Activated CD4-positive, alpha-beta T cell treated with anti-CD3 and anti-CD28 coated beads for 48 hours (primary cell): ENCODE measurements around the gene DNAJC16.
"Not testable (repeated sequence)": the region's sequence is repeated elsewhere in the genome, so short reads cannot be mapped to it uniquely, and the experiment has no call there.

Experiments used
- DNase-seq: peaks from one replicate; pipeline ENCODE4 v3.0.0-alpha.2; 2020

DNAJC16 gene

DNA sequence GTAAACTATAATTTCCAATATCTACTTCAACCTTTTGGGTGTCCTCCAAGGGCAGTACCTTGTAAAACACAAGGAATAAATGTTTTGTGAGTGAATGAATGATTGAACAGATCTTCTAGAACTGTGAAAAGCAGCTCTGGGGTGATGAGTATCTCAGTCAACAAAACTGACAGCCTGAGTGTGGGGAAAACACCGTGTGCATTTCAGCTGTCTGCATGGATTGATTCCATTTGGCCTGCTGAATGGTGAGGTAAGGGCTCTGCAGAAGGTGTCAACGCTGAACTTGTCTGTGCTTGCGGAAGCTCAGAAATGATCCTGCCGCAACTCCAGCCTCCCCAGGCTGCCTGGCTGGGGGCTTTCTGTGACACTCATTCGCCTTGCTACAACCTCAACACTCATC lies 65.6 kb downstream of the DNAJC16 start:
- no peak for DNase-seq

DNA sequence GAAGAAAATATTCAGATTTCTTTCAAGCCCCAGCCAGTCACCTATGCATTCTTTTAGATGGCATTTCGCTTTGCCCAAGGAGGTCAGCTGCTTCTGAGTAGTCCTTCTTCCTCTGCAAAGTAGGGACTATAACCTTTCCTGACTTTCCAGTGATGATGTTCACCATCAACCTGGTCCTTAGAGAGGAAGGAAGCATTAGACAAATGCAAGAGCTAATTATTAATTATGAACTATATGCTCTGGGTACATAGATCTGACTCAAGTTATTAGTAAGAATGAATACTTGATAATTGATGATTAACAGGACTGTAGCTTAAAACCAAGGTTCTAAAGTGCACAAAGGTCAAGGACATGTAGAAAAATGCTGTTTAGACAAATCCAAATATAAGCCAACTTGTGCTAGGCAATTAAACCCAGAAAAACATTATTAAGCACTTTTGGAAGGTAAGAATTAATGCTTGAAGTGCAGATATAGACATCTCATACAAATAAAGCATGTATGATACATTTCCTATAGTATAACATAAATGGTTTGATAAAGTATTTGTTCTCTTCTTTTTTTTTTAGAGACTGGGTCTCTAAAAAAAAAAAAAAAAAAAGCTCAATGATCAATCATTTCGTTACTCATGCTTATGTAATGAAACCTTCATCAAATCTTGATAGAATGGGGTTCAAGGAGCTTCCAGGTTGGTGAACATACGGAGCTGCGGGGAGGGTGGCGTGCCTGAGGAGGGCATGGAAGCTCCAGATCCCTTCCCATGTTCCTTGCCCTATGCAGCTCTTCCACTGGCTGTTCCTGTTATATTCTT lies 69.4 kb downstream of the DNAJC16 start:
- no peak for DNase-seq

DNA sequence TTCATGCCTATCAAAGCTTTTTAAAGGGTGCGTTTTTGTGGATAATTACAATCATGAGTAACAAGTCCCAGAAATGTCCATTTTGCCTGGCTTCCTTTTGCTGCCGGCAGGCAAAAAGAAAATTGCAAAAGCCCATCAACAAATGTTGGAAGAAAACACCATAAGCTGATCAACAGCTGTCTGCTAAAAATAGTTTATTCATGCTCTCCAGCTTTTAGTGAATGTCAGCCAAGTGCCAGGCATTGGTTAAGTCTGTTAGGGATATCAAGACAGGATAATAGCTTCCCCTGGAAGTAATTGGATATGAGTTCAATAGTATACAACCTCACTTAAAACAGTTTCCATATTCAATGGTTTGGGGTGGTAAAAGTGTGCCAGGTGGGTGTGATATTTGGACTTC lies 71.8 kb downstream of the DNAJC16 start:
- no peak for DNase-seq

DNA sequence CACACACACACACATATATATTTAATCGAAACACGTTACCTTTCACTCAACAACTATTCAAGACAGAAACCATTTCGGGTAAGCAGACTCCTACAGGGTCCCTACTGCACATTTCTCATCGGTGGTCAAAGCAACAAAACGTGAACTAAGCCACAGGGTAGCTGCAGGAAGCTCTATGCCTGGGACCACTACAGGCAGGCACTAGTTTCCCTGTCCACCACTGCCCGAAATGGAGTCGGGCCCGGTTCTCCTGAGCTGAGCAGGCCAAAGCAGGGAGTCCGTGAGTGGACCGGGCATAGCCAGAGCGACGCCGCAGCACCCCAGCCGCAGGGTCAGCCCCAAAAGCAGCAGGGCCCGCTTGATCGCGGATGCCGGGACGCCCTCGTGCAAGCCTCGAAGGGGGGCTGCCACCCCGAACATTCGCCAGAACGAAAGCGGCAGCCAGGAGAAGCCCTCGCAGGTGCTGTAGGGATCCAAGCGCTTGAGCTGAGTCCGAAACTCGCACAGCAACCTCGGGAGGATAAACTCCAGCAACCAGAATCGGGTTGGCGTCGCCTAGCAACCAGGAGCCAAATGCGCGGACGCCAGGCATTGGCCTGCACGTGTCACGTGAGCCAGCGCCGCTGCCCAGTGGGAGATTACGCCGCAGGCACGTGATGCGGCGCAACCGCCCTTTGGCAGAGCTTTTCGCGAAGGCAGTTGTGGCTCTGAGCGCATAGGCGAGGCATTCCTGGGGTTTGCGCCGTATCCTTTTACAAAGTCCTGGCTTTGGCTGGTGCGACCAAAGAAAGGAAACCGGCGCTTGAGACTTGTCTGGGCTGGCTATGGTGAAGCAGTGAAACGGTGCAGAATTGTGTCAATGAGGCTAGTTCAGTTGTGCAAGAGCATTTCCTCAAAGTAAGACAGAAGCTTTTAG lies 76.7 kb downstream of the DNAJC16 start:
- peak; percentile 95 for DNase-seq

DNA sequence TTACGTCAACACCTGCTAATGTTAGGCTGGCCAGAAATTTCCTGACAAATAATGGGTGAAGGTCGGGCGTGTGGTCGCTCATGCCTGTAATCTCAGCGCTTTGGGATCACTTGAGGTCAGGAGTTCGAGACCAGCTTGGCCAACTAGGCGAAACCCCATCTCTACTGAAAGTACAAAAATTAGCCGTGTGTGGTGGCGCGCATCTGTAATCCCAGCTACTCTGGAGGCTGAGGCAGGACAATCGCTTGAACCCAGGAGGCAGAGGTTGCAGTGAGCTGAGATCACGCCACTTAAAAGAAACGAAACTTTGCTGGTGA lies 77.3 kb downstream of the DNAJC16 start:
- not testable (repeated sequence) for DNase-seq

DNA sequence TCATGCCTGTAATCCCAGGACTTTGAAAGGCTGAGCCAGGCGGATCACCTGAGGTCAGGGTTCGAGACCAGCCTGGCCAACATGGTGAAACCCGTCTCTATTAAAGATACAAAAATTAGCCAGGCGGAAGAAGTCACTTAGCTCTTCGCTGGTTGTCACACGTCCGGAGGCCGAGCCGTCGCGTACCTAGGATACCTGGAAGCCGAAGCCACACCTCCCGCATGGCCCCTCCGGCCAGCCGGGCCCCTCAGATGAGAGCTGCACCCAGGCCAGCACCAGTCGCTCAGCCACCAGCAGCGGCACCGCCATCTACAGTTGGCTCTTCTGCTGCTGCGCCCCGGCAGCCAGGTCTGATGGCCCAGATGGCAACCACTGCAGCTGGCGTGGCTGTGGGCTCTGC lies 77.8 kb downstream of the DNAJC16 start:
- DNase-seq = not testable (repeated sequence)

DNA sequence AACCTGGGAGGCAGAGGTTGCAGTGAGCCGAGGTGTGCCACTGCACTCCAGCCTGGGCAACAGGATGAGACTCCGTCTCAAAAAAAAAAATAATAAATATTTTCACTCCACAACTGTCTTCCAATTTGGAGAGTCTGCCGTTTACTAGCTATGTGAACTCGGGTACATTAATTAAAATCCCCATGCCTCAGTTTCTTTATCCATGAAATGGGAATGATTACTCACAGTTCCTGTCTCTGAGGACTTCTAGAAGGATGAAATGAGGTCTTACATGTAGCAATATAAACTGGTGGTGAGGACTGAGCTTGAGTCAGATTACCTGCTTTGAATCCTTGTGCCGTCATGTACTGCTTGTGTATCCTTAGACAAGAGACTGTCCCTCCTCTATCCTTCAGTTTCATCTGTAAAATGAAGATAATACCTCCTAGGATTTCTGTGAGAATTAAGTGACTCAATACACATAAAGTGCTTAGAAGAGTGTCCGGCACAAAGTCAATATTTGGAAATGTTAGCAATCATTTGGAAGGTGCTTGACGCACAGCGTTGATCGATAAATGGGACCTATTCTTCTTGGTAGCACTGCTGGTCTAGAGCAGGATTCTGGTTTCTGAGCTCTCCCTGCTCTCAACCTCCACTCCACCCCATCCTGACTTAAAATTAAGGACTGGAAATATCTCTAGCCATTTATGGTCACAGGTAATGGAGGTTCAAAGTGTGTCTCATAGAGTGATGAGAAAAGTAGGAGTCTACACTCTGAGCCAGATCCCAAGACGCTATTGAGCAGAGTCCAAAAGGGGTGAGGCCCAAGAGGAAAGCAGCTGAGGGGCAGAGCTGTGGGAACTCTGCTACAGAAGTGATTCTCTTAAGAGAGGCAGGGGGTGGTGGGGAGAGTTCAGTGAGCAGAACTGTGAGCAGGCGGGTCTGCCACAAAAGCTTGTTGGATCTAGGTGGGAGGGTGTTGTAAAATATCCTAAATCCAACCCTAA lies 79.0 kb downstream of the DNAJC16 start:
- DNase-seq = no peak

DNA sequence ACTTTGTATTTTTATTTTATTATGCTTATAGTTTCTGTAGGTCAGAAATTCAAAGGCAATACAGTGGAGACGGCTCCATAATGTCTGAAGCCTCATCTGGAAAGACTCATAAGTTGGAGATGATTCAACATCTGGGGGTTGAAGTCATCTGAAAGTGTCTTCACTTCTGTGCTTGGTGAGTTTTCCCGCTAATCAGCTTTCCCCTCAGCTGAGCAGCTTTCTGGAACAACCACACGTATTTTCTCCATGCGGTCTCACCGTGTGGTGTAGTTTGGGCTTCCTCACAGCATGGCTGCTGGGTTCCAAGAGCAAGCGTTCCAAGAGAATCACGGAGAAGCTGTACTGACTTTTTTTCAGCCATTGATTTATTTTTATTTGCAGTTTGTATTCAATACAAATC lies 83.0 kb downstream of the DNAJC16 start:
- no peak for DNase-seq

DNA sequence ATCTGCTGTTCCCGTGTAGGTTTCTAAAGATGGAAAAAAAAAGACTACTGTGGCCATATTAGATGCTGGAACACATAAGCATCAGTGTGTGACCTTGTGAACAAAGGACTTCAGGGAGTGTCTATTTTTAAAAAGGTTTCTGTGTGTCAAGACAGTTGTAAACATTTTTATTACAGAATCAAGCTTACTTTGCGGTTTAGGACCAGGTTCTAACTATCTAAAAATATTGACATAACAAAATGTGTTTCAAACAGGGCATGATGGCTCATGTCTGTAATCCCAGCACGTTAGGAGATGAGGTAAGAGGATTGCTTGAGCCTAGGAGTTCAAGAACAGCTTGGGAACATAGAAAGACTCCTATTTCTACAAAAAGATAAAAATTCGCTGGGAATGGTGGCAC lies 83.5 kb downstream of the DNAJC16 start:
- DNase-seq = no peak

DNA sequence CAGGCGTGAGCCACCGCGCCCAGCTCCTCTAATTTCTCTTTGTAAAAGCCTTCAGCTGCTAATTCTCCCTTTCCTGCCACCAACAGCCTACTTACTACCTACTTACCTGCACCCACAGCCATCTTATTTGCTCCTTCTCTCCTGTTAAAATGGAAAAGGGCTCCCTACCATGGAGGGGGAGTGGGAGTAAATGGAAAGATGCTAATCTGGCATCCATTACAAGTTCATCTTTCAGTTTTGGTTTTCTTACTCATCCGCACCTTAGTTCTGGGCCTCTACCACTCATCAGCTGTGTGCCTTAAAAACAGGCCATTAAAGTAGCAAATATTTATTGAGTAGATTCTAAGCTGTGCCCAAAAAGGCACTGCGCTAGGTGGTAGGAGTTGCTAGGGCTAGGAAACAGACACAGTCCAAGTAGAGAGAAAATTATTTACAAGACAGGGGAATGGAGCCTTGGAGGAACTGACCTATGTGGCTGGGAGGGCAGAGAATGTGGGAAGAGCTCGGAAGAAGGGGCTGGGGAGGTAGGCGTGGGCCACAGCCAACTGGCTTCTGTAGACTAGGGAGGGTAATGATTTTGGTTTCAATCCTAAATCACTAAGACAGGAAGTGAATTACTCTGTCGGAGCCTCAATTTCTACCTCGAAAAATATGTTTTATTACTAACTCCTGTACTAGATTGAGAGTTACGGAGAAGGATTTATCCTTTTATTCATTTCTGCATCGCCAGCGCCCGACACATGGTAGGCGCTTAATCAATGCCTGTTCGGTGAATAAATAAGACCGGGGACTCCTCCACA lies 89.9 kb downstream of the DNAJC16 start:
- DNase-seq = no peak

DNA sequence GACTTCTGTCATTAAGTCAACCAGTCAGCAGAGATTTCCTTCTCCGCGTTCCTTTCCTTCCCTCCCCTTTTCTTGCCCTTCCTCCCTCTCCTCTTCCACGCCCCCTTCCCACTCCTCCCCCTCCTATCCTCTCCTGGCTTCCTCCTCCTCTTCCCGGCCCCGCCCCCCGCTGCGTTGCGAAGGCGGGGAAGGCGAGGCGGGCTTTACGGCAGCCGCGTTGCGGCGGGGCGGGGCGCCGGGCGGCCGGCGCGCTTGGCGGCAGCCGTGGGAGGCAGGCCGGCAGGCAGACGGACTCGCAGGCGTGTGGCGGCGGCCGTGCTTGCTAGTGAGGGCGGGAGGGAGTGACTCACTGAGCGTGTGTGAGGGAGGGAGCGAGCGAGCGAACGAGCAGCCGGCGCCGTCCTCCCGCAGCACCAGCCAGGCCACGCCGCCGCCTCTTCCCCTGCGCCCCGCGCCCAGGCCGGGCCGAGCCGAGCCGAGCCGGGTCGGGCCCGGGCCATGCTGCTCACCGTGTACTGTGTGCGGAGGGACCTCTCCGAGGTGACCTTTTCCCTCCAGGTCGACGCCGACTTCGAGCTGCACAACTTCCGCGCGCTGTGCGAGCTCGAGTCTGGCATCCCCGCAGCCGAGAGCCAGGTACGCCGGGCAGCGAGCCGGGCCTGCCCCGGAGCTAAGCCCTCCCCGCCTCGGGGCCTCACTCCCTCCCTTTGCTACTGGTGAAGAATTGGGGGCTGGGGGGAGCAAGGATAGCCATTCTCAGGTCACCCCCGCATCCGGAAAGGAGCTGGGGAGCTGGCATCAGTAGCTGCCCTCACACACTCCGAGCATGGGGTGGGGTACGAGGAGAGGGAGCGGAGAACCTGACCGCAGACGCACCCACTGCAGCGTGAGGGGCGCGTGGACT lies 90.8 kb downstream of the DNAJC16 start, which contains the start of gene DDI2:
TSS of gene DDI2 (plus strand) at position 286 of the 904 bp plus-strand sequence. CDS start at position 499, 213 bp downstream.
- peak; percentile 95 for DNase-seq

DNA sequence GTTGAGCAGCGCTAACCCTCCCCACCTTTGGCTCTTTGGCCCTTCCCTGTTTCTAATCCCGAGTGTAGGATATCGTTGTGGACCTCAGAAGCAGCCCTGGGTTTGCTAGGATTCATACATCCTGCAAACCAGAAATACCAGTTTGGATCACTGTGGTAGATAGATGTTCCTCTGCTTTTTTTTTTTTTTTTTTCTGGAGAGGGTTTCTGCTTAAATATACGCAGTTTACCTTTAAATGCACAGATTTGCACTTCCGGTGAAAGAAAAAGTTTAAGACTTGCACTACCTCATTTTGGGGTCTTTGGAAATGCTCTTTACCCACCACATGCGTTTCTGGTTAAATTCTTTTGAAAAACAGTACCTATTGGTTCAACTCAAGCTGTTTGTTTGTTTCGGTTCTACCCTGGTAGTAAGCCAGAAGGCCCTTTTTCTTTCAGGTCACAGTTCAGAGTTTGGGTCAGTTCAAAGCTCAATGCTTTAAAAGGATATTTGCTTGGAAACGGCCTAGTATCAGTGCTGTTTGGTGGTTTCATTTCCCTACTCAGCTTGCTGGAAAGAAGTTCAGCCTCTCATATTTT lies 91.5 kb downstream of the DNAJC16 start:
- no peak for DNase-seq

DNA sequence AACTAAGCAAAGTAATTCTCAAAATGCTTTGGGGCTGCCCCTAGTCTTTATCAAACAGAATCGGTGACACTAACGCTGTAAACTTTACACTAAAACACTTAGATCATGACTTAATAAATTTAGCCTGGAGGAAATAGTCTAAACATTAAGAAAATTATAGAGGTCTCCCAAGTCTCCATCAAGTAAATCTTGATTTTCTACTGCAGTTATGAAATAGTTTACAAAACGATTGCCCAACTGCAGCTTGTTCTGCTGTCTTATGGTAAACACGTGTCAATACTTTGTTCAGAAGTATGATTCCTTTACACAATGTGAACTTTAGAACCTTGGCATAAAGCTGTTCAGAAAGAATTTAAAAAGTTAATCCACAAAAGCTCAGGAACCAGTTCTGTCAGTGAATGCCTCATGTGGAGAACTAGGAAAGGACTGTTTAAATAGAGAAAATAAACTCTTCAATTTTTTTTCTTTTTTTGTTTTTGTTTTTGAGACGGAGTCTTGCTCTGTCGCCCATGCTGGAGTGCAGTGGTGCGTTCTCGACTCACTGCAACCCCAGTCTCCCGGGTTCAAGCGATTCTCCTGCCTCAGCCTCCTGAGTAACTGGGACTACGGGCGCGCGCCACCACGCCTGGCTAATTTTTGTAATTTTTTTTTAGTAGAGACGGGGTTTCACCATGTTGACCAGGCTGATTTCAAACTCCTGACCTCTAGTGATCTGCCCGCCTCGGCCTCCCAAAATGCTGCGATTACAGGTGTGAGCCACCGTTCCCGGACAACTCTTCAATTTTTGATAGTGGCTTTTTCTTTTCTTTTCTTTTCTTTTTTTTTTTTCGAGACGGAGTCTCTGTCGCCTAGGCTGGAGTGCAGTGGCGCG lies 92.2 kb downstream of the DNAJC16 start:
- no peak for DNase-seq

DNA sequence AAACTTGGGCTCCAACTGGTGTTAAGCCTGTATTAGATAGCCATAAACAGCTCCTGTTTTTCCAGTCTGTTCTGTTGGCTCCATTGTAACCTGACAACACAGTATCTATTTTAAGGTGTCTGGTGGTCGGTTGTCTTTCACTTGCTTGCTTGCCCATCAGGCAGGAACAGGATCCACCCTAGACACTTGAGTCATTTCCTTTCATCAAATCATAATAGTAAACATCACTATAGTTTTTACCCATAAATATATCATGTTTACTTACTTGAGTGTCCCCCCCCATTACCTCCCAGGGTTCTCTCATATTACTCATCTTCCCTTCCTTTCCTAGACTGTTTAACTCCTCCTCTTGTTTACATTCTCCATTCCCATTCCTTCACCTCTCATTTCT lies 93.5 kb downstream of the DNAJC16 start:
- no peak for DNase-seq

DNA sequence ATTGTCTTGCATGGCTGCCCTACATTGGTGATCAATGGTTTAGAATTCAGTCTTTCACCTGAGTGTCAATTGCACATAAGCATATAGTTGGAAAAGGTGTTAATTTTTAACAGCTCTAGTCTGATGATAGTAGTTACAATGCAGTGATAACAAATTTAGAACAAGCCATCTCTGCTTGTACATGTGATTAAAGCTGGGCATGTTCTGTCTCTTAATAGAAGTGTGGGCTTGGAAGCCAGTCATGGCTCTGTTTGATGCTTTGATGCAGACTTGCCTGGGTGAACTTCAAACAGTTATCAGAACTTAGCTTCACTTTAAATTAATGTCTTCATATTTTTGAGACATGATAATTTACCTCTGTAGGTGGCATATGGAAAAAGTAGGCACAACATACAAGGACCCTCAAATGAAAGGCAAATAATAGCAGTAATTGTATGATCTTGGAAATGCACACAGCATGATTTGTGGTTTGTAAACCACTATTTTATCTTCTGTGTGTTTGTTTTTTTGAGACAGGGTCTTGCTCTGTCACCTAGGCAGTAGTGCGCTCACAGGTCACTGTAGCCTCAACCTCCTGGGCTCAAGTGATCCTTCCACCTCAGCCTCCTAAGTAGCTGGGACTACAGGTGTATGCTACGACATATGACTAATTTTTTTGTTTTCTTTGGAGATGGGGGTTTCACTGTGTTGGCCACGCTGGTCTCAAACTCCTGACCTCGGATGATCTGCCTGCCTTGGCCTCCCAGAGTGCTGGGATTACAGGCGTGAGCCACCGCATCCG lies 94.4 kb downstream of the DNAJC16 start:
- no peak for DNase-seq

DNA sequence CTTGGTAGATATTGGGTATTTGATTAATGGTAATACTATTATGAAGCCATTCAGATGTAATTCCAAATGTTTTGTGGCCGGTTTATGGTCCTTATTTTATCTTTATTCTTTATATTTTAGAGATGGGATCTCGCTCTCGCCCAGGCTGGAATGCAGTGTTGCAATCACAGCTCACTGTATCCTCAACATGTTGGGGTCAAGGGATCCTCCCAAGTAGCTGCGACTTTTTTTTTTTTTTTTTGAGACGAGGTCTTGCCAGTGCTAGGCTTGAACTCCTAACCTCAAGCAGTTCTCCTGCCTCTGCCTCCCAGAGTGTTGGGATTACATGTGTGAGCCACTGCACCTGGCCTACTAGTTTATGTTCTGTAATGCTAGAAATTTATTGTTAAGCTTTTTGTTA lies 95.3 kb downstream of the DNAJC16 start:
- DNase-seq = no peak

DNA sequence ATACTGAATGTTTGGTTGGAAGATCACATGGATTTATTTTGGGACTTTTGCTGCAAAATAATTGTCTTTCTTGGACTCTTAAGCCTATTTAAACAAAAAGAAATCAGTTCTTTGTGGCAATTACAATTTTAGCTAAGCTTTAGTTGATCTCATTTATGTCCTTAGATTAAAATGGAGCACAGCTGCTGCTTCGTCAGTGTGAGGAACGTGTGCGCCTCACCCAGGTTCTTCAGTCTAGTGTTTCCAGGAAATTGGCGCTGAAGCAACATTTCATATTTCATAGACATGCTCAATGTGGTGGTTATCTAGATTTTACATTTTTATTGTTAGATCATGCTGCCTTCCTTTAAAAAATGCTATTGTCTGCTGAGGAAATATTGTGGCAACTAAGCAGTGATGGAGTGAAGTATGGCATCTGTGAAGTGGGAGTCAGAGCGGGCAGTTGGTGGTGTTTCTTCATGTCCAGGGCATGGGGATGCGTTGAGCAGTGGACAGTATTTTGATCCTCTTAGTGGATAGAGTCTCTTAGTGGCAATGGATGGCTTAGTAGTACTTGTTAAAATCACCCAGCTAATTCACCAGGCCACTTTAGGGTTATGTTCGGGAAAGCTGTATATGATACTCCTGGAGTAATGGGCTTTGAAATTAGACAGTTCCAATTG lies 96.2 kb downstream of the DNAJC16 start:
- no peak for DNase-seq

DNA sequence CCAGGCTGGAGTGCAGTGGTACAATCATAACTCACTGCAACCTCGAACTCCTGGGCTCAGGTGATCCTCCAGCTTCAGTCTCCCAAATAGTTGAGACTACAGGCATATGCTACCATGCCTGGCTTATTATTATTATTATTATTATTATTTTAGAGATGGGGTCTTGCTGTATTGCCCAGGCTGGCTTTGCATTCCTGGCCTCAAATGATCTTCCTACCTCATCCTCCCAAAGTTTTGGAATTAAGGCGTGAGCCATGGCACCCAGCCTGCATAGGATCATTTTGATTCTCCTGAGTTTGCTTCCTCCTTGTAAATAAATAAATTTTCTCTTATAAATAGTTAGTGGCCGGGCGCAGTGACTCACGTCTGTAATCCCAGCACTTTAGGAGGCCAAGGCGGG lies 96.8 kb downstream of the DNAJC16 start:
- DNase-seq = no peak
